Measurements from ENCODE around the gene CSNK1E.

GRCh38 chr22:38302906-38303305, 14.3 kb downstream of the CSNK1E start:
- TF ChIP-seq CTCF (IDR thresholded peaks at IDR 0.05; ENCODE audit: low read depth, low read length, poor library complexity, severe bottlenecking) (no peak), EZH2phosphoT487 (IDR thresholded peaks at IDR 0.05; ENCODE audit: borderline replicate concordance, low read length) (no peak)
